HepG2 (cell line): ENCODE results near the gene H6PD. TPM values are rescaled to one million over a fixed set of nuclear protein-coding genes. Genes with fewer than 3 reads are reported as not detected.
A peak's percentile ranks its signal among the peaks of the same experiment; 100 is the strongest.

ENCODE experiments used
- ATAC-seq: fragments of 200-7000 bp; cut with Tn5 transposase; 3 replicates; pipeline ENCODE4 v1.9.1; 2020; ENCODE audit warnings: mild to moderate bottlenecking, moderate library complexity
- BruUV-seq: library from RNA; stranded (reverse); fragments of 400-500 nt; replicated peaks from 2 replicates; lab custom pipeline; 2021; lab: Mats Ljungman, UMichigan
- CTCF ChIA-PET: fragments of 300-600 bp; formaldehyde crosslinking; extraction: SDS; loops from one replicate; lab custom pipeline; 2021; ENCODE audit warnings: low total read pairs, inconsistent platforms, low intra/inter-chr PET ratio; lab: Yijun Ruan, JAX
- POLR2A ChIA-PET: fragments of 350-600 bp; sonication (Branson Sonifier 250); formaldehyde crosslinking; loops from one replicate; lab custom pipeline; 2020; ENCODE audit warnings: antibody characterized with exemption, inconsistent platforms; lab: Yijun Ruan, JAX
- DNase-seq: peaks from one replicate; pipeline ENCODE4 v3.0.0-alpha.2; 2015; ENCODE audit warnings: low spot score
- FAIRE-seq: peaks from 3 replicates; lab custom pipeline; 2011; peaks lifted over from hg19 to GRCh38; lab: Jason Lieb, UNC
- H2AFZ ChIP-seq: one replicate; pipeline ENCODE4 v1.6.1; 2011; ENCODE audit warnings: low read length, inconsistent platforms
- H3K27ac ChIP-seq: fragments of 300-600 bp; 3 replicates; pipeline ENCODE4 v1.8.0; 2011; ENCODE audit warnings: mixed run types, mild to moderate bottlenecking, mixed read lengths, low read length, inconsistent platforms; ENCODE audit not compliant: insufficient read depth; ENCODE audit errors: extremely low read length
- H3K27me3 ChIP-seq, 2 experiments: fragments of 200-600 bp in 1 of 2; 2 replicates in 1 of 2; 3 replicates in 1 of 2; pipeline versions ENCODE4 v1.6.0 to v1.8.0; 2011; ENCODE audit warnings: low read length in 2 of 2, mild to moderate bottlenecking in 2 of 2, moderate library complexity in 2 of 2, inconsistent platforms in 1 of 2; ENCODE audit not compliant: insufficient read depth in 2 of 2, control insufficient read depth in 1 of 2
- H3K36me3 ChIP-seq, 2 experiments: fragments of 200-600 bp in 1 of 2; replicated peaks in 1 of 2; 2 replicates in 1 of 2; 3 replicates in 1 of 2; pipeline versions ENCODE4 v1.5.1 to v1.8.0; 2011; ENCODE audit warnings: low read length in 2 of 2, inconsistent platforms in 1 of 2; ENCODE audit not compliant: insufficient read depth in 2 of 2, control insufficient read depth in 1 of 2
- H3K4me1 ChIP-seq: 2 replicates; pipeline ENCODE4 v1.5.1; 2012; ENCODE audit warnings: low read length, inconsistent platforms; ENCODE audit not compliant: insufficient read depth
- H3K4me2 ChIP-seq: 2 replicates; pipeline ENCODE4 v1.6.0; 2011; ENCODE audit warnings: low read depth, low read length, inconsistent platforms
- H3K4me3 ChIP-seq, 3 experiments: fragments of 200-600 bp in 1 of 3; sonication (generic), shearing (Covaris generic) in 1 of 3; replicated peaks in 1 of 3; 2 replicates each; pipeline ENCODE4 v1.5.1; 2011 to 2016; ENCODE audit warnings: low read length in 3 of 3, inconsistent platforms in 2 of 3, low read depth in 2 of 3, mild to moderate bottlenecking in 2 of 3, control low read depth in 1 of 3, mixed read lengths in 1 of 3; ENCODE audit not compliant: insufficient read depth in 1 of 3
- H3K79me2 ChIP-seq: one replicate; pipeline ENCODE4 v1.6.1; 2011; ENCODE audit warnings: low read length, inconsistent platforms; ENCODE audit not compliant: insufficient read depth
- H3K9ac ChIP-seq: 2 replicates; pipeline ENCODE4 v1.6.0; 2011; ENCODE audit warnings: mild to moderate bottlenecking, low read depth, low read length, inconsistent platforms; ENCODE audit not compliant: insufficient read depth
- H3K9me3 ChIP-seq: 2 replicates; pipeline ENCODE4 v1.5.1; 2012; ENCODE audit warnings: mild to moderate bottlenecking, low read length
- H4K20me1 ChIP-seq: 2 replicates; pipeline ENCODE4 v1.6.0; 2011; ENCODE audit warnings: inconsistent platforms, mild to moderate bottlenecking, low read length, moderate library complexity; ENCODE audit not compliant: insufficient read depth
- CSRNP2 ChIP-seq: sonication (generic); formaldehyde crosslinking; conservative IDR thresholded peaks from 2 replicates; pipeline ENCODE4 v1.8.0; 2022; ENCODE audit warnings: low read depth, missing genetic modification reagents
- FLYWCH1 ChIP-seq: sonication (generic); formaldehyde crosslinking; IDR thresholded peaks from 2 replicates; pipeline ENCODE4 v1.8.1; 2023; ENCODE audit warnings: mild to moderate bottlenecking, missing genetic modification reagents
- MBD4 ChIP-seq: IDR thresholded peaks from 2 replicates; pipeline ENCODE4 v1.6.1; 2012; ENCODE audit warnings: low read length, inconsistent platforms, borderline replicate concordance
- PTBP1 ChIP-seq: fragments of 200-400 bp; formaldehyde crosslinking; IDR thresholded peaks from 2 replicates; pipeline ENCODE4 v1.6.1; 2018; ENCODE audit warnings: low read length, low read depth; ENCODE audit not compliant: poor library complexity, severe bottlenecking
- ZFY ChIP-seq: sonication (generic); formaldehyde crosslinking; IDR thresholded peaks from 2 replicates; pipeline ENCODE4 v1.4.0; 2020; ENCODE audit warnings: missing genetic modification reagents
- ZSCAN20 ChIP-seq: sonication (generic); formaldehyde crosslinking; IDR thresholded peaks from 2 replicates; pipeline ENCODE4 v1.4.0; 2020; ENCODE audit warnings: missing genetic modification reagents, mild to moderate bottlenecking, borderline replicate concordance
- WGBS: methylation state at CpG from one replicate; pipeline ENCODE4 v1.1.6; 2017; ENCODE audit warnings: low lambda C conversion rate; 5-methylcytosine and 5-hydroxymethylcytosine counted together
- in situ Hi-C: cut with HindIII; loops from 2 replicates; pipeline ENCODE4 v1.10.0; 2017; ENCODE audit warnings: low pct_unique_long_range_greater_than_20kb; ENCODE audit not compliant: extremely low pct_ligation_motif_present
- intact Hi-C: fragments of 100-400 bp; cut with micrococcal nuclease; formaldehyde crosslinking; loops from one replicate; pipeline ENCODE4 v1.10.0; 2022; ENCODE audit not compliant: unreplicated experiment
- polyA plus RNA-seq, 8 experiments: library from polyadenylated mRNA; depleted of rRNA in 3 of 8; stranded (reverse) in 7 of 8; unstranded in 1 of 8; fragments of >200 nt; fragmentation: Illumina TruSeq in 4 of 8; extraction: Trizol in 4 of 8; gene quantifications; 2 replicates each; pipeline versions ENCODE4 v1.2.1 to v1.2.3, GENCODE V29; 2011 to 2016; ENCODE audit warnings: low read depth in 4 of 8, missing spikeins in 1 of 8, mixed read lengths in 1 of 8; ENCODE audit not compliant: insufficient read depth in 1 of 8
- total RNA-seq, 5 experiments: library from RNA; depleted of rRNA; stranded (reverse); fragments of >200 nt; fragmentation: Illumina TruSeq; extraction: Trizol; gene quantifications; 2 replicates each; pipeline ENCODE4 v1.2.3, GENCODE V29; 2016; ENCODE audit warnings: low read depth in 1 of 5
- TF ChIP-seq, protein P1 (sequence below): sonication (generic); formaldehyde crosslinking; IDR thresholded peaks from 2 replicates; pipeline ENCODE4 v1.4.0; 2020; ENCODE audit warnings: missing genetic modification reagents
- TF ChIP-seq, protein P2 (sequence below): IDR thresholded peaks from 2 replicates; pipeline ENCODE4 v1.6.1; 2016; ENCODE audit warnings: low read depth, control low read depth

The H6PD gene
- total and polyA plus RNA-seq, 2 of the 13 experiments (the other 11 are each of a cell fraction or from before 2014, with no cell fraction given) = 9.3 to 14.1 TPM

- TF ChIP-seq ZFY (CRISPR knock-in tag) (0 out of 2 replicates have a peak, but pooled peaks have one; percentile 11), PTBP1 (no peak)
- Histone ChIP-seq H3K79me2 (peaks cover 18% of the 10 kb centered on the region), H4K20me1 (no peaks in the 10 kb centered on the region), H3K9ac (no peak overlapping the region; the same call in 1 of the 2 replicates), H3K9me3 (no peaks in the 10 kb centered on the region), H3K4me1 (peaks cover 36% of the 10 kb centered on the region), H3K27ac (peak overlapping the region; percentile 60), H3K36me3 (peaks cover 0 to 3% of the 10 kb centered on the region in 2 experiments; a peak in 1 of 5 replicates), H3K27me3 (no peaks in the 10 kb centered on the region), H2AFZ (no peak overlapping the region), H3K4me3 (no peak overlapping the region), H3K4me2 (no peak overlapping the region)
- ChIA-PET POLR2A (no interaction called here), CTCF (no interaction called here)
- 89% methylated on average over 5 of the region's 6 CpGs for WGBS
- intact Hi-C loops (no loop called here), in situ Hi-C loops (no loop called here)
- peak; percentile 8 for FAIRE-seq
- no peak for ATAC-seq
- DNase-seq = no peak
- BruUV-seq = no TSS peak
These were observed 66.0 kb downstream of the H6PD start for GRCh38 chr1:9300573-9300972.

DNA sequence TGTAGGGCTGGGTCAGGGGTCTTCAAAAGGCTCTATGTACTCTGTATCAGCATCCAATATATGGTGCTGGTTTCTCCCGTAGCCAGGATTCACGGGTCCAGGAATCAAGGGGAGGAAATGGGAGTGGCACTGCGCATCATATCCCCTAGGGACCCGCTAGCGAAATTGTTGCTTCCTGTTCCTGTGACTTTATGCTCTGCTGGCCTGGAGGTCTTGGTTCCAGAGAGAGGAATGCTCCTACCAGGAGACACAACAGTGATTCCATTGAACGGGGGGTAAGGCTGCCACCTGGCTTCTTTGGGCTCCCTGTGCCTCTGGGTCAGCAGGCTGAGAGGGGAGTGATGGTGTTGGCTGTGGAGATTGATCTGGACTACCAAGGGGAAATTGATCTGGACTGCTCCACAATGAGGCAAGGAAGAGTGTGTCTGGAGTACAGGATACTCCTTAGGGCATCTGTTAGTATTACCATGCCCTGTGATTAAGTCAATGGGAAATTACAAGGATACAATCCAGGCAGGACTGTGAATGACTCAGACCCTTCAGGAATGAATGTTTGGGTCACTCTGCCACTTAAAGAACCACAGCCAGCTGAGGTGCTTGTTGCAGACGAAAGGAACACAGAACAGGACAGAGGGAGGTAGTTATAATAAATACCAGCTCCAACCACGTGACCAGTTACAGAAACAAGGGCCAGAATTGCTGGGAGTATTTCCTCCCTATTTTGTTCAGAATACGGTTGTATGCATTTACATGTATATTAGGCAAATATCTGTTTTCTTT lies 68.4 kb downstream of the H6PD start:
- Histone ChIP-seq H3K27me3 (no peaks in the 10 kb centered on the region), H4K20me1 (no peaks in the 10 kb centered on the region), H3K79me2 (peaks cover 10% of the 10 kb centered on the region), H3K36me3 (peaks cover 0 to 3% of the 10 kb centered on the region in 2 experiments; a peak in 1 of 5 replicates), H3K27ac (no peak overlapping the region), H3K9ac (no peak overlapping the region), H3K4me1 (peaks cover 14% of the 10 kb centered on the region), H3K4me2 (no peak overlapping the region), H3K4me3 (no peak overlapping the region), H3K9me3 (no peaks in the 10 kb centered on the region), H2AFZ (no peak overlapping the region)
- intact Hi-C loops = no loop called here
- BruUV-seq = no TSS peak
- ChIA-PET CTCF (no interaction called here), POLR2A (interaction anchor here (0.6 kb wide), 1 partner anchor 121 kb away, joined by 3 read pairs; no protein-coding TSS in a partner anchor)
- WGBS = 92% methylated on average over 6 of the region's 9 CpGs
- ATAC-seq = no peak
- no peak for DNase-seq
- in situ Hi-C loops = no loop called here
- FAIRE-seq = no peak
- TF ChIP-seq FLYWCH1 (CRISPR knock-in tag) (no peak), CSRNP2 (CRISPR knock-in tag) (no peak), ZSCAN20 (CRISPR knock-in tag) (no peak), MBD4 (no peak)
- TF ChIP-seq, protein P1, sequence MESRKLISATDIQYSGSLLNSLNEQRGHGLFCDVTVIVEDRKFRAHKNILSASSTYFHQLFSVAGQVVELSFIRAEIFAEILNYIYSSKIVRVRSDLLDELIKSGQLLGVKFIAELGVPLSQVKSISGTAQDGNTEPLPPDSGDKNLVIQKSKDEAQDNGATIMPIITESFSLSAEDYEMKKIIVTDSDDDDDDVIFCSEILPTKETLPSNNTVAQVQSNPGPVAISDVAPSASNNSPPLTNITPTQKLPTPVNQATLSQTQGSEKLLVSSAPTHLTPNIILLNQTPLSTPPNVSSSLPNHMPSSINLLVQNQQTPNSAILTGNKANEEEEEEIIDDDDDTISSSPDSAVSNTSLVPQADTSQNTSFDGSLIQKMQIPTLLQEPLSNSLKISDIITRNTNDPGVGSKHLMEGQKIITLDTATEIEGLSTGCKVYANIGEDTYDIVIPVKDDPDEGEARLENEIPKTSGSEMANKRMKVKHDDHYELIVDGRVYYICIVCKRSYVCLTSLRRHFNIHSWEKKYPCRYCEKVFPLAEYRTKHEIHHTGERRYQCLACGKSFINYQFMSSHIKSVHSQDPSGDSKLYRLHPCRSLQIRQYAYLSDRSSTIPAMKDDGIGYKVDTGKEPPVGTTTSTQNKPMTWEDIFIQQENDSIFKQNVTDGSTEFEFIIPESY = no peak
- TF ChIP-seq, protein P2, sequence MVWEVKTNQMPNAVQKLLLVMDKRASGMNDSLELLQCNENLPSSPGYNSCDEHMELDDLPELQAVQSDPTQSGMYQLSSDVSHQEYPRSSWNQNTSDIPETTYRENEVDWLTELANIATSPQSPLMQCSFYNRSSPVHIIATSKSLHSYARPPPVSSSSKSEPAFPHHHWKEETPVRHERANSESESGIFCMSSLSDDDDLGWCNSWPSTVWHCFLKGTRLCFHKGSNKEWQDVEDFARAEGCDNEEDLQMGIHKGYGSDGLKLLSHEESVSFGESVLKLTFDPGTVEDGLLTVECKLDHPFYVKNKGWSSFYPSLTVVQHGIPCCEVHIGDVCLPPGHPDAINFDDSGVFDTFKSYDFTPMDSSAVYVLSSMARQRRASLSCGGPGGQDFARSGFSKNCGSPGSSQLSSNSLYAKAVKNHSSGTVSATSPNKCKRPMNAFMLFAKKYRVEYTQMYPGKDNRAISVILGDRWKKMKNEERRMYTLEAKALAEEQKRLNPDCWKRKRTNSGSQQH (CRISPR knock-in tag) = no peak
